Testis (tissue), 3 donors: ENCODE results near the gene CACNB2. TPM values are rescaled to one million over a fixed set of nuclear protein-coding genes. Genes with fewer than 3 reads are reported as not detected.

ENCODE experiments used
- DNase-seq: peaks from one replicate; pipeline ENCODE4 v3.0.0-alpha.2; 2019
- H3K27ac ChIP-seq, 2 donors: fragments of 200-600 bp; sonication (generic); one replicate each; pipeline ENCODE4 v1.5.1; 2019
- H3K27me3 ChIP-seq: fragments of 200-600 bp; sonication (generic); one replicate; pipeline ENCODE4 v1.5.1; 2019
- H3K36me3 ChIP-seq: fragments of 200-600 bp; sonication (generic); one replicate; pipeline ENCODE4 v1.5.1; 2017; ENCODE audit warnings: low read depth; ENCODE audit errors: missing control alignments
- H3K4me1 ChIP-seq: fragments of 200-600 bp; sonication (generic); one replicate; pipeline ENCODE4 v1.5.1; 2019
- H3K4me3 ChIP-seq, 2 donors: fragments of 200-600 bp; sonication (generic); one replicate each; pipeline ENCODE4 v1.5.1; 2017 to 2019
- H3K9me3 ChIP-seq: fragments of 200-600 bp; sonication (generic); one replicate; pipeline ENCODE4 v1.5.1; 2017
- POLR2A ChIP-seq: fragments of 450-650 bp; IDR thresholded peaks from one replicate; pipeline ENCODE4 v1.6.1; 2017; ENCODE audit warnings: antibody characterized with exemption, mild to moderate bottlenecking, moderate library complexity
- WGBS, 2 donors: methylation state at CpG; one replicate each; pipeline ENCODE4 v1.1.5; 2018; 5-methylcytosine and 5-hydroxymethylcytosine counted together
- intact Hi-C: fragments of 100-400 bp; cut with DNase I; formaldehyde crosslinking; loops from one replicate; pipeline ENCODE4 v1.15.1; 2023; ENCODE audit warnings: low total_unique reads
- polyA plus RNA-seq: library from polyadenylated mRNA; stranded (reverse); fragments of 350-450 nt; fragmentation: Illumina TruSeq; extraction: RNeasy Lipid Tissue Mini Kit (QIAGEN cat#74804); gene quantifications from one replicate; pipeline ENCODE4 v1.2.3, GENCODE V29; 2014; ENCODE audit warnings: low read depth, low replicate concordance; ENCODE audit not compliant: insufficient read depth
- total RNA-seq, 2 donors: library from RNA; depleted of rRNA; stranded (reverse); fragments of >200 nt; gene quantifications; one replicate each; pipeline ENCODE4 v1.2.3, GENCODE V29; 2016
- TF ChIP-seq, protein P1 (sequence below), 3 experiments: fragments of 450-650 bp in 2 of 3; fragments of 200-600 bp in 1 of 3; sonication (generic) in 1 of 3; IDR thresholded peaks; one replicate each; pipeline ENCODE4 v1.5.1; 2016 to 2019; ENCODE audit warnings: antibody characterized with exemption in 3 of 3, mild to moderate bottlenecking in 2 of 3, moderate library complexity in 1 of 3

CACNB2 gene
- total and polyA plus RNA-seq, 3 donors from 2014 or later: 1.3 to 4.8 (median 1.4) TPM

DNA sequence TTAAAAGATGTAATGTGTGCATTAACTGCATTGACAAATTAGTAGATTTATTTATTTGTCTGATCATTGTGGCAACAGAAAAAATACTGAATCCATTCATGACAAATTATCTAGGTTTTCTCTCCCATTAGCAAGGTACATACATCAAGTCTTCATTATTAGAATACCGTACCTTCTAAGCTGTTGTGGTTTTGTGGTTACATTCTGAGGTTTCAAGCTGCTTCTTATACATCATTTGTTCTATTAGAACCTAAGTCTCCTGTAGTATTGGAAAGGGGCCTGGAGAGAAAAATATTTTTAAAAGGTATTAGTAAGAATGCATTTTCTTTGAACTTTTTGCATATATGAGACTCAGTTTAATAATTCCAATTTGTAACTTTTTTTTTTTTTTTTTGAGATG lies 26.3 kb upstream of the CACNB2 start:
- Histone ChIP-seq H3K9me3 (no peaks in the 10 kb centered on the region), H3K36me3 (no peaks in the 10 kb centered on the region), H3K27me3 (no peaks in the 10 kb centered on the region), H3K4me1 (no peaks in the 10 kb centered on the region), H3K27ac (no peak overlapping the region), H3K4me3 (no peak overlapping the region)
- intact Hi-C loops: no loop called here
- TF ChIP-seq, protein P1, sequence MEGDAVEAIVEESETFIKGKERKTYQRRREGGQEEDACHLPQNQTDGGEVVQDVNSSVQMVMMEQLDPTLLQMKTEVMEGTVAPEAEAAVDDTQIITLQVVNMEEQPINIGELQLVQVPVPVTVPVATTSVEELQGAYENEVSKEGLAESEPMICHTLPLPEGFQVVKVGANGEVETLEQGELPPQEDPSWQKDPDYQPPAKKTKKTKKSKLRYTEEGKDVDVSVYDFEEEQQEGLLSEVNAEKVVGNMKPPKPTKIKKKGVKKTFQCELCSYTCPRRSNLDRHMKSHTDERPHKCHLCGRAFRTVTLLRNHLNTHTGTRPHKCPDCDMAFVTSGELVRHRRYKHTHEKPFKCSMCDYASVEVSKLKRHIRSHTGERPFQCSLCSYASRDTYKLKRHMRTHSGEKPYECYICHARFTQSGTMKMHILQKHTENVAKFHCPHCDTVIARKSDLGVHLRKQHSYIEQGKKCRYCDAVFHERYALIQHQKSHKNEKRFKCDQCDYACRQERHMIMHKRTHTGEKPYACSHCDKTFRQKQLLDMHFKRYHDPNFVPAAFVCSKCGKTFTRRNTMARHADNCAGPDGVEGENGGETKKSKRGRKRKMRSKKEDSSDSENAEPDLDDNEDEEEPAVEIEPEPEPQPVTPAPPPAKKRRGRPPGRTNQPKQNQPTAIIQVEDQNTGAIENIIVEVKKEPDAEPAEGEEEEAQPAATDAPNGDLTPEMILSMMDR (IDR thresholded peaks at IDR 0.05): no peak
- TF ChIP-seq POLR2A: no peak
- WGBS, 2 donors: 79% methylated on average over 1 of the region's 1 CpG
- no peak for DNase-seq

DNA sequence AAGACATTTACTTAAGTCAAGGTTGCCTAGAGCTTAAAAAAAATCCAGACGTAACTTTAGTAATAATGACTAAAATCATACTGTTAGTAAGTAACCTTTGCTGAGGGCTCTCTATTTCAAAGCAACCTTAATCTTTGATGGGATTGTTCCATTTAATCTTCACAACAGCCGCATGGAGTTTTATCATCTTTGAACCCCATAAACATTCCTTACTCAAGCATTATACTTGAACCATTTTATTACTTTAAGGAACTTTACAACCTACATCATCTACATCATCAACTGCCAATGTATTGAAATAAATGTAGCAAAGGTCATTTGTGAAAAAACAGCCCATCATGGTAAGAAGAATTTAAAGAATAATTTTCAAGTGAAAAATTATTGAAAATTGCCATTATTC lies 22.9 kb upstream of the CACNB2 start:
- TF ChIP-seq, protein P1 (IDR thresholded peaks at IDR 0.05): no peak
- TF ChIP-seq POLR2A: no peak
- no peaks in the 10 kb centered on the region for H3K9me3 ChIP-seq
- no peaks in the 10 kb centered on the region for H3K36me3 ChIP-seq
- H3K27ac ChIP-seq: no peak overlapping the region
- no peak overlapping the region for H3K4me3 ChIP-seq
- H3K4me1 ChIP-seq: no peaks in the 10 kb centered on the region
- intact Hi-C loops: no loop called here
- H3K27me3 ChIP-seq: no peaks in the 10 kb centered on the region
- WGBS, 2 donors: 69 to 84% methylated on average over 2 of the region's 2 CpGs
- no peak for DNase-seq

DNA sequence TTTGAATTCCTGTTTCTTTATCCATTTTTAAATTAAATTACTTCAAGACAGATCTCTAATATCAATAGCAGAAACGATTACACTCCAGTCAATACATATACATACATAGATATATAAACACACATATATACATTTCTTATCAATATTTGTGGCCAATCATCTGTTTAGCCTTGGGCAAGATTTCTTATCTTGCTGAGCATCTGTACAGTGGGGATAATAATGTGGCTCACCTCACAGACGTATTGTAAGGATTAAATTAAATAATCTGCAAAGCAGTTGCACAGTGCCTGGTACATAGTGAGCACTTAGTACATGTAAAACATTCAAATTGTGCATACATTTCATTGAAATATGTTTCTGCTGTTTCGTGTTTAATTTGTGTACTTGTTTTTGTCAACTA lies 17.5 kb upstream of the CACNB2 start:
- no peaks in the 10 kb centered on the region for H3K36me3 ChIP-seq
- TF ChIP-seq, protein P1 (IDR thresholded peaks at IDR 0.05): no peak
- no peak for TF ChIP-seq POLR2A
- no peaks in the 10 kb centered on the region for H3K4me1 ChIP-seq
- no peaks in the 10 kb centered on the region for H3K27me3 ChIP-seq
- no peak overlapping the region for H3K27ac ChIP-seq
- WGBS, 2 donors: 90 to 92% methylated on average over 3 of the region's 3 CpGs
- intact Hi-C loops: no loop called here
- no peak overlapping the region for H3K4me3 ChIP-seq
- H3K9me3 ChIP-seq: no peaks in the 10 kb centered on the region
- DNase-seq: no peak

DNA sequence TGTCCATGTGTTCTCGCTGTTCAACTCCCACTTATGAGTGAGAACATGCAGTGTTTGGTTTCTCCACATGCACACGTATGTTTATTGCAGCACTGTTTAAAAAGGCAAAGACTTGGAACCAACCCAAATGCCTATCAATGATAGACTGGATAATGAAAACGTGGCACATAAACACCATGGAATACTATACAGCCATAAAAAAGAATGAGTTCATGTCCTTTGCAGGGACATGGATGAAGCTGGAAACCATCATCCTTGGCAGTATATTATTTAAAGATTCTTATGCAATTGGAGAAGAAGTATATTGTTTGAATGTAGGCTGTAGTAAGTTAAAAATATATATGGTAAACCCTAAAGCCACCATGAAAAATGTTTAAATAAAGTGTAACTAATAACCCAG lies 7.2 kb upstream of the CACNB2 start:
- 89 to 90% methylated on average over 3 of the region's 3 CpGs for WGBS, 2 donors
- no peak for DNase-seq
- Histone ChIP-seq H3K27me3 (no peaks in the 10 kb centered on the region), H3K9me3 (no peaks in the 10 kb centered on the region), H3K27ac (no peak overlapping the region), H3K36me3 (no peaks in the 10 kb centered on the region), H3K4me3 (no peak overlapping the region), H3K4me1 (no peaks in the 10 kb centered on the region)
- no peak for TF ChIP-seq POLR2A
- TF ChIP-seq, protein P1 (IDR thresholded peaks at IDR 0.05): no peak
- intact Hi-C loops: no loop called here

DNA sequence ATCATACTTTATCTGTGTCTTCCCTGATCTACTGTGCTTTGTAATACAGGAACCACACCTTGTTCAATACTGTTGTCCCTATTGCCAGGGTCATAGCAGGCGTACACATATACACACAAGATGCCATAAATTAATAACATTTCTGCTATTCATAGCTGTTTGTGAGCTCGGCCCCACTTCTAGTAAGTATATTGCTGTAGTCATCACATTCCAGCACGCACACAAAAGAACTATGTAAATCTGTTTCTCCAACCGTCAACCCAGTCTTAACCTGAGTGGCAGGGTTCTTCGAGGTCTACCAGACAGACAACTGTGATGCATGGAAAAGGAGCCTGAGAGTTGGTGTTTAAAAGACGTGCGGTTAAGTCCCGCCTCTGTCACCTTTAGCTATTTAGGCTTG lies 5.7 kb upstream of the CACNB2 start:
- no peaks in the 10 kb centered on the region for H3K36me3 ChIP-seq
- intact Hi-C loops: no loop called here
- no peak for DNase-seq
- TF ChIP-seq, protein P1 (IDR thresholded peaks at IDR 0.05): no peak
- no peak for TF ChIP-seq POLR2A
- no peaks in the 10 kb centered on the region for H3K9me3 ChIP-seq
- H3K27me3 ChIP-seq: no peaks in the 10 kb centered on the region
- H3K4me3 ChIP-seq: no peak overlapping the region
- WGBS, 2 donors: 59 to 81% methylated on average over 8 of the region's 8 CpGs
- H3K4me1 ChIP-seq: no peaks in the 10 kb centered on the region
- no peak overlapping the region for H3K27ac ChIP-seq
